IPS DF 6.9 (cell line): ENCODE results near the gene TP53BP2.
"Not testable (repeated sequence)": the region's sequence is repeated elsewhere in the genome, so short reads cannot be mapped to it uniquely, and the experiment has no call there.

Experiments used
- DNase-seq: peaks from one replicate; pipeline ENCODE4 v3.0.0-alpha.2; 2013; ENCODE audit warnings: low read depth, low spot score
- H3K27ac ChIP-seq: one replicate; pipeline ENCODE4 v1.5.1; 2013; ENCODE audit warnings: low read length, control low read depth
- H3K27me3 ChIP-seq: 2 replicates; pipeline ENCODE4 v1.6.1; 2013; ENCODE audit warnings: mild to moderate bottlenecking, low read length; ENCODE audit not compliant: control insufficient read depth, insufficient read depth
- H3K36me3 ChIP-seq: 2 replicates; pipeline ENCODE4 v1.6.1; 2013; ENCODE audit warnings: low read length; ENCODE audit not compliant: control insufficient read depth, insufficient read depth
- H3K4me1 ChIP-seq: 2 replicates; pipeline ENCODE4 v1.6.1; 2013; ENCODE audit warnings: low read length; ENCODE audit not compliant: control insufficient read depth, insufficient read depth
- H3K4me3 ChIP-seq: 2 replicates; pipeline ENCODE4 v1.5.1; 2013; ENCODE audit warnings: mild to moderate bottlenecking, low read length
- H3K9me3 ChIP-seq: 2 replicates; pipeline ENCODE4 v1.6.1; 2013; ENCODE audit warnings: low read length, inconsistent platforms; ENCODE audit not compliant: control insufficient read depth, insufficient read depth
- WGBS: extraction: QIAGEN DNeasy Blood & Tissue Kit; methylation state at CpG from one replicate; pipeline ENCODE4 v1.1.7; 2013; ENCODE audit warnings: mixed read lengths, missing lambda C conversion rate; ENCODE audit not compliant: insufficient read length, insufficient coverage; 5-methylcytosine and 5-hydroxymethylcytosine counted together

TP53BP2 gene

GRCh38 chr1:223741861-223742260 lies 103.9 kb downstream of the TP53BP2 start:
- no peaks in the 10 kb centered on the region for H3K36me3 ChIP-seq
- no peak overlapping the region for H3K27ac ChIP-seq
- H3K4me3 ChIP-seq, result no peak overlapping the region
- no peak for DNase-seq
- no CpG with 5 or more reads among the region's 6 CpGs for WGBS
- peaks cover 1% of the 10 kb centered on the region; the same call in 1 of the 2 replicates for H3K4me1 ChIP-seq
- H3K9me3 ChIP-seq, result no peaks in the 10 kb centered on the region
- H3K27me3 ChIP-seq, result no peaks in the 10 kb centered on the region

- not testable (repeated sequence) for H3K27ac ChIP-seq
These were observed 105.6 kb downstream of the TP53BP2 start for GRCh38 chr1:223740038-223740736.

GRCh38 chr1:223739366-223740037 lies 106.2 kb downstream of the TP53BP2 start:
- peaks cover 2% of the 10 kb centered on the region; the same call in 1 of the 2 replicates for H3K4me1 ChIP-seq
- H3K27me3 ChIP-seq, result no peaks in the 10 kb centered on the region; the same call in 1 of the 2 replicates
- H3K27ac ChIP-seq, result no peak overlapping the region
- DNase-seq, result no peak
- WGBS, result no CpG with 5 or more reads among the region's 7 CpGs
- H3K36me3 ChIP-seq, result no peaks in the 10 kb centered on the region
- no peak overlapping the region for H3K4me3 ChIP-seq
- no peaks in the 10 kb centered on the region for H3K9me3 ChIP-seq

More at GRCh38 chr1:223740038-223740736, 105.6 kb downstream of the TP53BP2 start:
- DNase-seq, H3K4me1 ChIP-seq, H3K27me3 ChIP-seq, H3K36me3 ChIP-seq, H3K4me3 ChIP-seq, H3K9me3 ChIP-seq: not testable (repeated sequence)
- no CpG with 5 or more reads among the region's 10 CpGs for WGBS

GRCh38 chr1:223738465-223739365 lies 107.0 kb downstream of the TP53BP2 start:
- WGBS, result no CpG with 5 or more reads among the region's 14 CpGs
- H3K36me3 ChIP-seq, result no peaks in the 10 kb centered on the region
- no peak for DNase-seq
- no peaks in the 10 kb centered on the region for H3K9me3 ChIP-seq
- peaks cover 1% of the 10 kb centered on the region; the same call in 1 of the 2 replicates for H3K27me3 ChIP-seq
- H3K4me1 ChIP-seq, result peaks cover 4% of the 10 kb centered on the region
- no peak overlapping the region for H3K4me3 ChIP-seq
- no peak overlapping the region for H3K27ac ChIP-seq

GRCh38 chr1:223737342-223737741 lies 108.4 kb downstream of the TP53BP2 start:
- no peak overlapping the region for H3K4me3 ChIP-seq
- H3K27me3 ChIP-seq, result peaks cover 3% of the 10 kb centered on the region; the same call in 1 of the 2 replicates
- DNase-seq, result no peak
- peaks cover 4% of the 10 kb centered on the region for H3K4me1 ChIP-seq
- no peaks in the 10 kb centered on the region for H3K9me3 ChIP-seq
- WGBS, result no CpG with 5 or more reads among the region's 7 CpGs
- no peak overlapping the region for H3K27ac ChIP-seq
- H3K36me3 ChIP-seq, result no peaks in the 10 kb centered on the region

GRCh38 chr1:223736638-223737037 lies 109.1 kb downstream of the TP53BP2 start:
- H3K9me3 ChIP-seq, H3K4me3 ChIP-seq, H3K27me3 ChIP-seq, H3K4me1 ChIP-seq, H3K27ac ChIP-seq, DNase-seq, H3K36me3 ChIP-seq: not testable (repeated sequence)
- WGBS, result no CpG with 5 or more reads among the region's 5 CpGs

GRCh38 chr1:223733898-223734852 lies 111.6 kb downstream of the TP53BP2 start:
- DNase-seq, result no peak
- no peak overlapping the region for H3K4me3 ChIP-seq
- no peak overlapping the region for H3K27ac ChIP-seq
- WGBS, result no CpG with 5 or more reads among the region's 20 CpGs
- H3K4me1 ChIP-seq, result peaks cover 3% of the 10 kb centered on the region
- H3K36me3 ChIP-seq, result no peaks in the 10 kb centered on the region
- H3K27me3 ChIP-seq, result peaks cover 16% of the 10 kb centered on the region; the same call in 1 of the 2 replicates
- no peaks in the 10 kb centered on the region for H3K9me3 ChIP-seq

GRCh38 chr1:223732993-223733798 lies 112.6 kb downstream of the TP53BP2 start:
- no peaks in the 10 kb centered on the region for H3K36me3 ChIP-seq
- H3K27me3 ChIP-seq, result peaks cover 21% of the 10 kb centered on the region; the same call in 1 of the 2 replicates
- H3K27ac ChIP-seq, result no peak overlapping the region
- no peaks in the 10 kb centered on the region for H3K9me3 ChIP-seq
- H3K4me3 ChIP-seq, result no peak overlapping the region
- peaks cover 3% of the 10 kb centered on the region for H3K4me1 ChIP-seq
- no peak for DNase-seq
- no CpG with 5 or more reads among the region's 6 CpGs for WGBS

GRCh38 chr1:223731133-223731770 lies 114.5 kb downstream of the TP53BP2 start:
- WGBS, result no CpG with 5 or more reads among the region's 13 CpGs
- no peaks in the 10 kb centered on the region for H3K36me3 ChIP-seq
- no peak for DNase-seq
- H3K27ac ChIP-seq, result no peak overlapping the region
- H3K4me1 ChIP-seq, result peaks cover 5% of the 10 kb centered on the region
- H3K4me3 ChIP-seq, result no peak overlapping the region
- H3K27me3 ChIP-seq, result peaks cover 28% of the 10 kb centered on the region
- no peaks in the 10 kb centered on the region for H3K9me3 ChIP-seq
